GM18511 (cell line): ENCODE measurements around the gene MTFMT.
"Not testable (repeated sequence)": the region's sequence is repeated elsewhere in the genome, so short reads cannot be mapped to it uniquely, and the experiment has no call there.

Source experiments
- ATAC-seq: cut with Tn5 transposase; IDR thresholded peaks from one replicate; pipeline ENCODE4 v1.9.1; 2021; ENCODE audit warnings: mild to moderate bottlenecking, moderate library complexity; ENCODE audit not compliant: unreplicated experiment

The MTFMT gene

DNA sequence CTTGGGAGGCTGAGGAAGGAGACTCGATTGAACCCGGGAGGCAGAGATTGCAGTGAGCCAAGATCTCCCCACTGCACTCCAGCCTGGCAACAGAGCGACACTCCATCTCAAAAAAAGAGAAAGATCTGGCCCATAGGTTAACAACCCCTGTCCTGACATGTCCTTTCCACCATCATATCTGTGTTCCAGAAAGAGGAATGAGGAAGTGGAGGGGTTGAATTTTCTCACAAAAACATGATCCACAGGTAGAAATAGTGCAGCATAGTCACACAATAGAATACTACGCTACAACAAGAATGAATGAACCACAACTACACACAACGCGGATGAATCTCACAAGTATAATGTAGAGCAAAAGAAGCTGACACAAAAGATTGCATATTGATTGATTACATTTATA lies 11.0 kb upstream of the MTFMT start:
- no peak for ATAC-seq

DNA sequence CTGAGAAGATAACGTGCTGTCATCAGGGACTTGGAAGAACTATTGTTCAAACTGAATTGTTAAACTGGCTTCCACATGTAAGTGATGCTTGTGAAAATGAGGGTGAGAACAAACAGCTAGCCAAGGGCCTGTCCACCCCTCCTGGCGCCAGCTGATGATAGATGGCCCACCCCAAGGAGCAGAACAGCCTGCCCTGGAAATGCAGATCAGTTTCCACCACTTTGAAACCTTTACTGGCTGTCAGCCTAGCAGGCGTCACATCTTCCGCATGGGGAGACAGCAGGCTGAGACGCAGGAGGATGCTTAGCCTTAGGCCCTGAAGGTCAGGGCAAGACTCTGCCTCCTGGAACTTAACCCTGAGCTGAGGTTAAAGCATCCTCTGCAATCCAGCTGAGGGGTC lies 9.4 kb upstream of the MTFMT start:
- no peak for ATAC-seq

DNA sequence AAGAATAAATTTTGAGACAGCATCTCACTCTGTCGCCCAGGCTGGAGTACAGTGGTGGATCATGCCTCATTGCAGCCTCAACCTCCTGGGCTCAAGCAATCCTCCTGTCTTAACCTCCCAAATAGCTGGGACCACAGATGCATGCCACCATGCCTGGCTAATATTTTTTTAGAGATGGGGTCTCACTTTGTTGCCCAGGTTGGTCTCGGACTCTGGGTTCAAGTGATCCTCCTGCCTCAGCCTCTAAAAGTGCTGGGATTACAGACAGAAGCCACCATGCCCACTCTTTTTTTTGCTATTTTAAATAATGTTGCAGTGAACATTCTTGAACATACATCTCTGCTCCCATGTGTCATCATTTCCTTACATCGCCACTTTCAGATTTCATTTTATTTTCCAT lies 9.0 kb upstream of the MTFMT start:
- ATAC-seq, result no peak

DNA sequence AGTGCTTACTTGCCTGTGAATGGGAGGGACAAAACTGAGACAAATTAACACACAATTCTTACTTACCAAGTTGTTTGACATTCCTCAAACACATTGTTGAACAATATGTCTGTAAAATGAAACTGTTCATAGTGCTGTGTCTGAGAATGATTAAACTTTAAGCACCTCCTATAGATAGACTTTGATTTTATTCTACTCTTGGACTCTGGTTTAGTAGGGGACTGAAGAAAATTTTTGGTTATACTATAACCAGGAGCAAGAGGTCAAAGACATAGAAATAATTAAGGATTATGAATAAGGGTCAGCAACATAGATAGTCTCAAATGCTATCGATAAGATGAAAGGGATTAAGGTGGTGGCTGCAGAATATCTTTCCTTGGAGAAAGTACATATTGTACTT lies 7.9 kb upstream of the MTFMT start:
- no peak for ATAC-seq

DNA sequence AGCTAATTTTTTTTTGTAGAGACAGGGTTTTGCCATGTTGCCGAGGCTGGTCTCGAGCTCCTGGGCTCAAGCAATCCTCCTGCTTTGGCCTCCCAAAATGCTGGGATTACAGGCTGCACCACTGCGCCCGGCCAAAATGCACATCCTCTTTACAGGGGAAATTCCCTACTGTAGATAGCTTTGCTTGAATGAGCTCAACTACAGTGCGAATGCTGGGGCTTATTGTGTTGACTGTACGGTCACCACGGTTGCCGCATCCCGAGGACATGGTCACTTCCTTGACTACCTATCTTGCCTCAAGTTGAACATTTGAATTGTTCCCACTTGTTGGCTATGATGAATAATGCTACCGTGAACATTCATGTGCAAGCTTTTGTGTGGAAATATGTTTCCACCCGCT lies 5.3 kb upstream of the MTFMT start:
- no peak for ATAC-seq

DNA sequence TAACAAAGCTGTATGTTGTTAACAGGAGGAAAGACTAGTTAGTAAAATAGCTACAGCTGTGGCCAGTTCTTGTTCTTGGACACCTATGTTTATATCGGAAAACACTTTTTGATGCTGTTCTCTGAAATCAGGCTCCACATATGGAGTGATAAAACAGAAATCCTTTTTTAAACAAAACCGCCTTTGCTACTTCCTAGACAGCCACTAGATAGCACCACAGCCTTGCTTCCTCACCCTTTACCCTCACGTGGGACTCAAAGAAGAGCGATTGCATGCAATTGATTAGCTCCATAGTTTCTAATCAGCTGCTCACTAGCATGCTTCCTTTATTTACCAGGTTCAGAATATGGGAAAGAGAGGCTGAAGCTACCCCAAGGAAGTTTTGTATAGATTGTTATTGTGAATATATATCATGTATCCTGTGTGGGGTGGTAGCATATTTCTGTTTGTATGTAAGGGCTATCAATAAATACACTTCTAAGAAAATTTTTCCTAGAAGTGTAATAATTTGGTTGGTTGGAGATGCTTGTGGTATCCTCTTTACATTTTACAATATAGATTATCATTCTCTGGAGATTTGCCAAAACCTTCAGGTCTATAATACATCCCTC lies 4.3 kb upstream of the MTFMT start:
- ATAC-seq, result no peak

DNA sequence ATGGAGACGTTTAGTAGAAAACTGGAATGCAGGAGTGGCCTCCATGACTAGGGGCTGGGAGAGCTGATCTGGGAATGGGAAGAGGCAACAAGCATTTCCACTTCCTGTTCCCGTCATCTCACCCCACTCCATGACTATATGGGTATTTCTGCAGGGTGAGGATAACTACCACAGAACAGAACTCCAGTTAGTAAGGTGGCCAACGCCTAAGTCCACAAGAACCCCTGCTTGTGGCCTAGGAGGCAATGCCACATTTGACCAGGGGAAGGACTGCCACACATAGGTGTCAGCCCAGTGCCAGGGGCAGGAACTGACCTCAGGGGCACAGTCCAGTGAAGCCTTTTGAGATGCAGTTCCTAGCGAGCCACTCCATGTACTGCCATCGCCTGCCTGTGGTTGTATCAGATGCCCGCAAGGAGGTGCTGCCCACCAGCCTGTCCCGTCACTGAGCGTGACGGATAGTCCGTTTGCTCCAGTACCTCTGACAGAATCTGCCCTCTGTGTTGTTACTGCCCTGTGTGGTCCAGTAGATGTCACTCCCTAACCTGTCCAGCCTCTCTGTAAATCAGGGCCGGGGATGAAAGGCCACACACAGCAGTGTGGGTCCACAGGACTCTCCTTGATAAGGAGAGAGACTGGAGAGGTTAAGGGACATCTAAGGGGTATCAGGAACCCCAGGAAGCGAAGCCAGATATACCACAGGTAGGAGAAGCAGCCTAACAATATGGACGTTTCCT lies 3.5 kb upstream of the MTFMT start:
- peak; percentile 55 for ATAC-seq

DNA sequence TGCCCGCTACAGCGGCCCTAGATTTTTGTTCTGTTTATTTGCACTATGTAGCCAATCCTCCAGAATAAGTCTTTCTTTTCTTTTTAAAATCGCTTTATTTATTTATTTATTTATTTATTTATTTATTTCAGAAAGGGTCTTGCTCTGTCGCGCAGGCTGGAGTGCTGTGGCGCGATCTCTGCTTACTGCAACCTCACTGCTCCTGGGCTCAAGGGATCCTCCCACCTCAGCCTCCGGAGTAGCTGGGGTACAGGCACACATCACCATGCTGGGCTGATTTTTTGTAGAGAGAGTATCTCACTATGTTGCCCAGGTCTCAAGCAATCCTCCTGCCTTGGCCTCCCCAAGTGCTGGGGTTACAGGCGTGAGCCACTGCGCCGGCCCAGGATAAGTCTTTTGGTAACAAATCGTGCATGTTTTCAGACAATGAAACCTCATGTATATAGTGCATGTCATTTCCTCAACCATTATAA lies 333 bp upstream of the MTFMT start:
- no peak for ATAC-seq

DNA sequence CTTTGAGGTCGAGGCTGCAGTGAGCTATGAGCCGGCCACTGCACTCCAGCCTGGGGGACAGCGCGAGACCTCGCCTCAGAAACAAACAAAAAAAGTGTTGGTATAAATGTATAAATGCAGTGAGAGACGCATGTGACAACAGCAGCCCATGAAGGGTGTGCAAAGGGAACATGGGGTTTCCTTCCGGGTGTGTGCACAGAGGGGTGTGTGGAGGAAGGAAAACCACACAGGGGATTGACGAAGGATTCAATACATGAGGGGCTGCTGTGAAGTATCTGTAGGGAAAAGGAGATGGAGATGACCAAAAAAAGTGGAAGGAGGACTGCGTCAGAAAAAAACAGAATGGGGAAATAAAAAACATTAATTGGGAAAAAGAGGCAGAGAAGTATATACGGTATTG lies 1.1 kb downstream of the MTFMT start:
- no peak for ATAC-seq

DNA sequence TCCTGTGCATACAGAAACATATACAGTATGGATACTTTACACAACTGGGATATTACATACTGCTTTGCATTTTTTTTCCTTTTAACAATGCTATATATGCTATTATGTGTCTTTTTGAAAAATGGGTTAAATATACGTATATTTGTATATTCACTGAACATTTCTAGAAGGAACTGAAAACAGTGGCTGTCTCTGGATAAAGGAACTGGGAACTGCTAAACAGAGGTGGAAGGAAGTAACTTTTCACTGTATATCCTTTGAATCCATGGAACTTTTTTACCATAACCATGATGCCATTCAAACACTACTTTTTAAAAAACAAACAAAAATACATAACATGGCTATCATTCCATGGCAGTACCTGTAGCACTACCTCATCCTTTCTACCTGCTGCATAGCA lies 1.8 kb downstream of the MTFMT start:
- no peak for ATAC-seq

DNA sequence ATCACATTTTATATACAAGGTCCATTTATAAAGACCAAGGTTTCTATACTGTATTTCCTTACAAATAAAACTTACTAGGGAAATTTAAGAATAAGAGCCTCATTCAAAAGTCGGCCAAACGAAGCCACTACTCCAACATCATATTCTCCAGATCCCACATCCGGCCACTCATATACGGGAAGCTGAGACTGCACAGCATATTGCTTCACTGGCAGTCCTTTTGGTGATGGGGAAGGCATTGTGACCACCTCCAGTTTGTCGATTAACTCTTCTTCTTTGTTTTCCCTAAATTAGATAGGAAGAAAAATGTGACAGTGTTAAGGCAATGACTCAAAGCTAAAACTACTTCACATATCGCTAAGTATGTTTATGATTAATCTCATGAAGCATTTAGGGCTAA lies 2.7 kb downstream of the MTFMT start:
- no peak for ATAC-seq

DNA sequence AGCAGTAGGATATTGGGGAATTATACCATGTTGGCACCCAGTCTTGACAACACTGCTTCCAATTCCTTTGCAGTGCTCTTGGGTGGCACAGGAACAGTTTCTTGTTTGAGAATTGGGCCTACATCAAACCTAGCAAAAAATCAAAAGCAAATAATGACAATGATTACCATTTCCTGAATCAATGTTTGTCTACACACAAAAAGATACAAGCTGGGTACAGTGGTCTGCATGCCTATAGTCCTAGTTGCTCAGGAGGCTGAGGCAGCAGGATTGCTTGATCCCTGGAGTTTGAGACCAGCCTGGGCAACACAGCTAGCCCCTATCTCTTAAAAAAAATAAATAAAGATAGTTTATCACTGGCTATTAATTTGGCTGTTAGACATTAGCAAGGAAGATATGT lies 8.0 kb downstream of the MTFMT start:
- no peak for ATAC-seq

DNA sequence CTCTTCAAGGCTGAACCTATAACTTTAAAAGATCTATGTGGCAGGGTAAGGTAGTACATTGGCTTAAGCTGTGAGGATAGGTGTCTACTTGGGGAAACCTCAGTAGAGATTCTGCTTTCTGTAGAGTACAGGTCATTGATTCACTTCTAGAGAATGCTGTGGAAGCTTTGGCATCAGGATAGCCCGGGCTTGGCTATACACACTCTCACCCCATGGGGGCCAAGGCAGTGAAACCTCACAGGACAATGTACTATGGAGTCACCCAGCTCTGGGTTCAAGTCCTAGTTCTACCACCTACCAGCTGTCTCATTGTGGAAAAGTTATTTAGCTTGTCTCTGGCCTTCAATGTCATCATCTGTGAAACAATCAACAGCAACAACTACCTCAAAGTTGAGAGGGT lies 9.0 kb downstream of the MTFMT start:
- ATAC-seq, result no peak

DNA sequence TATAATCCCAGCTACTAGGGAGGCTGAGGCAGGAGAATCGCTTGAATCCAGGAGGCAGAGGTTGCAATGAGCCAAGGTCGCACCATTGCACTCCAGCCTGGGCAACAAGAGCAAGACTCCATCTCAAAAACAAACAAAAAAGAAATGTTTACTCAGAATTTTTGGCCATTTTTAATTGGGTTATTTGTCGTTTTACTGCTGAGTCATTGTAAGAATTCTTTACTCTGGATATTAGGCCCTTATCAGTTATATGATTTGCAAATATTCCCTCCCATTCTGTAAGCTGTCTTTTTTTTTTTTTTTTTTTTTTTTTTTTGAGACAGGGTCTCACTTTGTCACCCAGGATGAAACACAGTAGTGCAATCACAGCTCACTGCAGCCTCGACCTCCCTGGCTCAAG lies 18.2 kb downstream of the MTFMT start:
- ATAC-seq, result not testable (repeated sequence)

DNA sequence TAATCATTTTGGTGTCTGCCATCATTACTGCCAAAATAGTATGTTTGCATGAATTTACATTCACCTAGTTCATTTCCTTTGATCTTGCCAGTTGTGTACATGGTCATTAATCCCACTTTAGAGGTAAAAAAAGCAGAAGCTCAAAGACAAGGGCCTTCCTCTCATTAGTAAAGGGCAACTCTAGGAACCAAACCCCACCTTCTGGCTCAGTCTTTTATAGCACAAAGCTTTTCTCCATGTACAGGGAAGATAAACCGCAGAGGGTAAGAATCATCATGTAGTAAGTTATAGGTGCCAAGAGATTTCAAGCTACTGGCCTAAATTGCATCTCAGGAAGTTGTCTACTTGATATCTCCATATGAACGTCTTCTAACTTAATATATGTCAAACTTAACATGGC lies 20.5 kb downstream of the MTFMT start:
- ATAC-seq, result no peak

DNA sequence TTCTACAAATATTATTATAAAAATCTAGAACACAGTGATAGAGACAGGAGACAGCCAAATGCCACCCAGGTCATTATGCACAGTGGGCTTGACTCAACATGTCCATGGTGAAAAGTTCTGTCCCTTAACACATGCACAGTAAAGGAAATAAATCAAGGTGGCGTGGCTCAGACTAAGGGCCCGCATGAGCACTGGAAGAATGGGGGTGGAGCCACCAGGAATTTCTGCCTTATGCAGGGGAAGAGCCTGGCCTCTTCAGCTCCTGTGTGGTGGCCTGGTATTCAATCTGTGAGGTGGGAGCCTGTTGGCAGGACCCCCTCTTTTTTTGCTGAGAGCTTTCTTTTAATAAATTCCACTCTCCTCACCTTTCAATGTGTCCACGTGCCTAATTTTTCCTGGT lies 22.6 kb downstream of the MTFMT start:
- no peak for ATAC-seq

DNA sequence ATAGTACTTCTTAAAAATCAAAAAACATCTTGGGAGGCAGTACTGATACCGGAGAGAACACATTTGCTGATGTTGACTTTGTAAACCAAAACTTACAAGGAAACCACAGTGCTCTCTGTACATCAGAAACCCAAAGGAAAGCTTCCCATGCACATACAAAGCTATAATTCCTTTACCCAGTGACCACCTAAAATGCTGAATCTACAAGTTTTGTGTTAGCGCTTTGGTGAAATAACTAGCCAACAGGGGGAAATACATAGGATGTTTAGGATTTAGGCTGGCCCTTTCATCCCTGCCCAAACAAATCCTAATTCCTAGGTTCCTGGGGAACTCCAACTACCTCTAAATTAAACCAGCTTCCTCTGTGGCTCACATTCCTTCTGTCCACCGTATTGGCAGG lies 24.4 kb downstream of the MTFMT start:
- no peak for ATAC-seq

DNA sequence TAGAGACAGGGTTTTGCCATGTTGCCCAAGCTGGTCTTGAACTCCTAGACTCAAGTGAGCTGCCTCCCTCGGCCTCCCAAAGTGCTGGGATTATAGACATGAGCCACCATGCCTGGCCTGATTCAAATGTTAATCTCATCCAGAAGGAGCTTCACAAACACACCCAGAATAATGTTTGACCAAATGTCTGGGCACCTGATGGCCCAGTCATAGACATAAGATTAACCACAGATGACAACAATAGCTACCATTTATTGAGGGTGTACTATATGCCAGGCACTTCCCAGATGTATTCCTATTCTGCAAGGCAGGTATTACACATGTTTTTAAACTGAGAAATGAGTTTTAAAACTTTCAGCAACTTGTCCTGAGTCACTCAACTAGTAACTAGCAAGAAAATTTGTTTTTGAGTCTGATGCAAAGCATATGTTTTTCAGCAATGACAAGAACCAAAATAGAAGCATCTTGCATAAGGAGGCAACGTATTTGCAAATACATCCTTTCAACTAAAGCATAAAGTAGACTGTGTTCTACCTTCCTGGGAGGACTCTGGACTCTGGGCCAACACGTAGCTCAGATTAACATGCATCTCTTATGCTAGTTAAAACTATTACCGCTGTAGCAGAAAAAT lies 31.6 kb downstream of the MTFMT start:
- no peak for ATAC-seq

DNA sequence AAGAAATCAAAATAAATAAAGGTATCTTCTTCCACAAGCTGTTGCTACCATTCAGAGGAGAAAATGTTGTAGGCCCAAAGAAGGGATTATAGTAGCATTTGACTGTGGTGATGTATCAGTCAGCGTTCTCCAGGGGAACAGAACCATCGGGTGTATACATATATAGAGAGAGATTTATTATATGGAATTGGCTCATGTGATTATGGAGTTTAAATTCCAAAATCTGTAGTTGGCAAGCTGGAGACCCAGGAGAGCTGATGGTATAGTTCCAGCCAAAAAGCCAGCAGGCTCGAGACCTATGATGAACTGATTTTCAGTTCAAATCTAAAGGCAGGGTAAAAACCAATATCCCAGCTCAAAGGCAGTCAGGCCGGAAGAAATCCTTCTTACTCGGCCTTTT lies 32.4 kb downstream of the MTFMT start:
- no peak for ATAC-seq

DNA sequence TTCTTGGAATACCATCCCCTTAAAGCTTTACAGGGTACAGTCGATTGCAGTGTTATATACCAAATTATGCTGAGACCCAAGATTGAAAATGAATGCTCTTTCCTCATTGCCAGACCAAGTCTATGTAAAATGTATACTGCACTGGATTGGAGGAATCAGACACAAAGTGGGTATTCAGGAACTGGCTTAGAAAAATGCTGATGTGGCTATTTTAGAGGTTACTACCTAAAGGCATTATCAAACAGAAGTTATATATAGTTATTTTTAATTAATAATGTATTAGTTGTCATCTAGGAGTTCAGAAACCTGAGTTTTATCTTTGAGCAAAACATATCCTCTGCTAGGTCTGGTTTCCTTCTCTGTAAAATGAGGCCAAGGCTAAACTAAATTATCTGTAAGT lies 36.1 kb downstream of the MTFMT start:
- ATAC-seq, result no peak

DNA sequence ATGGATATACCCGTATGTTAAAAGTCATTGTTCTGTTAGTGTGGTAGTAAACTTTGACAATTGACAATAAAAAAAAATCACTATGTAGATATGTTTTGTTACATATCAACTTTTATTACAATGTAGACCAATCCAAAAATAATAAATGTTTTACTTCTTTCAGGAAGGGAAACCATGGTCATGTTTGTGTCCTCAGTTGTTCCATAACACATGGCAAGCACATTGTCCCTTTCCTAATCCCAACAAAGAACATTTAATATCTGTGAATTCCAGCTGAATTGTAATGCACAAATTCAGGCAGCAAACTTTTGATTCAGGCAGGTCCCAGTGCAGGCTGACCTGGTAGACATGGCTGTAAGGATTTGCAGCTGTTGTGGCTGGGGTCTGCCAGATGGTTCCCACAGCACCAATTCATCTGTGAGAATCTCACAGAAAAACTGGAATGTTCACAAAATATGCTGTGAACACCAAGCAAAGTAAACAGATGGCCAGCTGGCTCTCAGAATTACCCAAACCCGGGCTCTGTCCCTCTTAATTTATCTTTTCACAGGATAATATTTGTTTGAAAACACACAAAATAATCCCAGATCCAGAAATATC lies 37.8 kb downstream of the MTFMT start:
- no peak for ATAC-seq

DNA sequence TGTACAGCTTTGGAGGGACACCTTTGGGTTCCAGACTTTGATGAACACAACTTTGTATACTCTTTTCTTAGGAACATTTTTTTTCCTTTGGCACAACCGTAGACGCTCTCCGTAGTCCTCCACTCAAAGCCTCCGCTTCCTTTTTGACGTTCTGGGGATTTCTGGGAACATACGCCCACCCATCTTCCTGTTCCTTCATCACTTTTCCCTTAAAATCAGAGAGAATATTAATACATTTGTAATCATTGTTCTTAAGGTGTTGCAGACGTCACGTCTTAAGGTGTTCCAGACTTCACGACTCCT lies 39.3 kb downstream of the MTFMT start:
- no peak for ATAC-seq
